ENCODE measurements around the gene ATXN1. TPM values are rescaled to one million over a fixed set of nuclear protein-coding genes. Genes with fewer than 3 reads are reported as not detected.
"Not testable (repeated sequence)": the region's sequence is repeated elsewhere in the genome, so short reads cannot be mapped to it uniquely, and the experiment has no call there.

The ATXN1 gene
- polyA plus RNA-seq, 6 donors from 2014 or later = 0.14 to 1.2 (median 0.60) TPM; not detected in 1

DNA sequence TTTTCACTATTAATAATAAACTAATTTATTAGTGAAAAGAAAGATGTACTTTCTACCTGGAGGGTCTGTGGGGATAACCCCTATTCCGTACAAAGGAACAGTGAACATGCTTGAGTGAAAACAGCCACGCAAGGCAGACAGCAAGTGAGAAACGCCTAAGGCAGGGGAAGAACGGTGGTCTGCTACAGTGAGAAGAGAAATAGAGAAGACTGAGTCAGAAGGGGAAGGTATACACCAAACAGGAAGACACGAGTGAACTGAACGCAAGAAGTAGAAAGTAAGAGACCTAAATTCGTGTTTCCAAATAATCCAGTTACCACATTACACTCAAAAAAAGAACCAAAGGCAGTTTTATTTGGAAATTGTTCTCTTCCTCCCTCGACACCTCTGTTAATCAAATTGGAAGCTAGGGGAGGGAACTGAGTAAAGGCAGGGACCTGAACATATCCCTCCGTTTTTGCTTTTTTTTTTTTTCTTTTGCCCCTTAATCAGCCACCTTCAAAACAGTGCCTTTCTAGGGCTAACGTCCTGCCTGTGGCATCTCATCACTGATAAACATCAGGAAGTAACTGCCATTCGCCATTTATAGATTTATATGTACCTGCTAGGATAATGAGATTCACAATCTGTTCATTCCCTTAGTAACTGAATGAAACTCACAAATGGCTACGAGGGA is 48.9 kb downstream of the ATXN1 start:
- H3K4me1 Mint-ChIP-seq = peaks cover 17 to 24% (median 19%) of the 10 kb centered on the region in 3 donors

DNA sequence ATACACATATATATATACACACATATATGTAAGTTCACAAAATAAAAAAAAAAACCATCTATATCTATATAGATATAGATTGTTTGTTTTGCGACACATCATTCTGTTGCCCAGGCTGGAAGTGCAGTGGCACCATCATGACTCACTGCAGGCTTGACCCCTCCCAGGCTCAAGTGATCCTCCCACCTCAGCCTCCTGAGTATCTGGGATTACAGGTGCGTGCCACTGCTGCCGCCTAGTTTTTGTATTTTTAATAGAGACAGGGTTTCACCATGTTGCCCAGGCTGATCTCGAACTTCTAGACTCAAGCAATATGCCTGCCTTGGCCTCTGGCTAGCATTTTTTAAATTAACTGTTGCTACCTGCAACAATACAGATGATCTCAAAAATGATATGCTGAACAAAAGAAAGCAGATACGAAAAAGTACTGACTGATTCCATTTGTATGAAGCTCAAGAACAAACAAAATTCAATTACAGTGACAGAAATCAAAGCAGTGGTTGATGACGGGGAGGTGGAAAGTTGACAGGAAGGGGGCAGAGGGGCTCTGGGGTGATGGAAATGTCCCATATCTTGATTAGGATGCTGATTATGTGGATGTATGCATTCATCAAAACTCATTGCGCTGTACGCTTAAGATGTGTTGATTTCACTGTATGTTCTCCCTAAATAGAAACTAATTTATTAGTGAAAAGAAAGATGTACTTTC is 49.6 kb downstream of the ATXN1 start:
- Mint-ChIP-seq H3K4me1 (peaks cover 22 to 30% (median 24%) of the 10 kb centered on the region in 3 donors), H3K36me3 (no peaks in the 10 kb centered on the region)
- DNase-seq = no peak

More for the DNA sequence above, 48.9 kb downstream of the ATXN1 start:
- DNase-seq = no peak
- Mint-ChIP-seq H3K27me3 (peaks cover 0 to 11% (median 0%) of the 10 kb centered on the region in 3 donors), H3K4me3 (peak overlapping the region in 7 of 8 donors; percentile 27 to 65 (median 60)), H3K27ac (peak overlapping the region in 4 of 6 donors; percentile 21 to 76 (median 66)), H3K36me3 (no peaks in the 10 kb centered on the region), H3K9me3 (peaks cover 0 to 2% (median 0%) of the 10 kb centered on the region in 7 donors)
- ATAC-seq (ENCODE audit: low read depth in 2 of 2) = peak; percentile 74 to 76

DNA sequence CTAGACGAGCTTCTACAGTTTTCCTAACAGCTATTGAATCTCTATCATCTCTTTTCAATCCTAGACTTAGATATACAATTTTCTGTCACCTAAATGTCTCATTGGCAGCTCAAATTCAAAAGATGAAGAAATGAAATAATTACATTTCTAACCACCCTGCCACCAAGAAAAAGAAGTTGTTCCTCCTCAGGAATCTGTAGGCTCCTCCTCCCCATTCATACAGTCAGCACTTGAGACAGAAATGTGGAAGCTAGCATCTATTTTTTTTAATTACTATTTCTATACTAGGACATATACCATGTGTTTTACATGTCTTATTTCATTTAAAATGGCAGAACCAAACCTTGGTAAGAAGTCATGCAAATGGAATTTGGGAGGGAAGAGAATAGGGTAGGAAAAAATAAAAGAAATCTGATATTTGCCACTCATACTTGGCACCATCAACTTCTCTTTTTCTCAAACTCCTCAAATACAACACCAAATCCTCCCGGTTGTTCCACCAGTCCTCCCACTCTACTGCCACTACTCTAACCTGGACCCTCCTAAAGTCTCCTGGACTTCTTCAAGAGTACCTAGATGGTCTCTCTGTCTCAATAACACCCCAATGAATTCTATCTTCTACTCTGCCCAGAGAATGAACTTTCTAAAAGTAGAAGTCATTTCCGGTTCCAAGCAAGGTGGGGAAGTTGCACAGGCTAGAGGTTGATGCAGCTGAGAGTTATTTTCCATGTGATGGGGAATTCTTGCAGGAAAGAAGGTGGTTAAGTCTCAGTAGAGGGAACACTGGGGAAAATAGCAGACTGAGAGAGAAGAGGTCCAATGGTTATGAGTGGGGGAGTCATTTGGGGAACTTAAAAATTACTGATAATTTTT is 54.1 kb downstream of the ATXN1 start:
- DNase-seq (no peak), ATAC-seq (ENCODE audit: low read depth in 2 of 2) (no peak)
- peaks cover 0 to 7% (median 0%) of the 10 kb centered on the region in 7 donors for H3K9me3 Mint-ChIP-seq
- no peak overlapping the region for H3K27ac Mint-ChIP-seq
- no peaks in the 10 kb centered on the region for H3K36me3 Mint-ChIP-seq
- H3K4me1 Mint-ChIP-seq = peaks cover 16 to 28% (median 21%) of the 10 kb centered on the region in 3 donors
- peaks cover 0 to 6% (median 4%) of the 10 kb centered on the region in 3 donors for H3K27me3 Mint-ChIP-seq
- no peak overlapping the region for H3K4me3 Mint-ChIP-seq

More for the DNA sequence above, 49.6 kb downstream of the ATXN1 start:
- H3K27me3 Mint-ChIP-seq = peaks cover 0 to 11% (median 0%) of the 10 kb centered on the region in 3 donors
- H3K9me3 Mint-ChIP-seq = peaks cover 0 to 2% (median 0%) of the 10 kb centered on the region in 7 donors
- peak overlapping the region in 4 of 8 donors; percentile 3 to 46 (median 30) for H3K4me3 Mint-ChIP-seq
- peak in 1 of 2 donors; percentile 13 for ATAC-seq (ENCODE audit: low read depth in 2 of 2)
- peak overlapping the region in 2 of 6 donors; percentile 21 to 53 for H3K27ac Mint-ChIP-seq

DNA sequence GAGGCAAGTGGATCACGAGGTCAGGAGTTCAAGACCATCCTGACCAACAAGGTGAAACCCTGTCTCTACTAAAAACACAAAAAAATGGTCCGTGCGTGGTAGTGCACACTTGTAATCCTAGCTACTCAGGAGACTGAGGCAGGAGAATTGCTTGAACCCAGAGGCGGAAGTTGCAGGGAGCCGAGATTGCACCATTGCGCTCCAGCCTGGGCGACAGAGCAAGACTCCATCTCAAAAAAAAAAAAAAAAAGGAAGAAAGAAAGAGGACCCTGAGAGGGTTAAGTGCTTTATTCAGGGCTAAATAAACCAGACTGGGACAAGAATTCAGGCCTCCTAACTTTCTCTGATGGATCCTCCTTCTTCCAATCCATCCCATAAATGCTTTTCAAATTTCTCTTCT is 54.8 kb downstream of the ATXN1 start:
- H3K4me3 Mint-ChIP-seq; H3K27me3 Mint-ChIP-seq; DNase-seq; H3K9me3 Mint-ChIP-seq; ATAC-seq (ENCODE audit: low read depth in 2 of 2); H3K27ac Mint-ChIP-seq; H3K36me3 Mint-ChIP-seq: not testable (repeated sequence)
- H3K4me1 Mint-ChIP-seq = peaks cover 10 to 22% (median 18%) of the 10 kb centered on the region in 3 donors

DNA sequence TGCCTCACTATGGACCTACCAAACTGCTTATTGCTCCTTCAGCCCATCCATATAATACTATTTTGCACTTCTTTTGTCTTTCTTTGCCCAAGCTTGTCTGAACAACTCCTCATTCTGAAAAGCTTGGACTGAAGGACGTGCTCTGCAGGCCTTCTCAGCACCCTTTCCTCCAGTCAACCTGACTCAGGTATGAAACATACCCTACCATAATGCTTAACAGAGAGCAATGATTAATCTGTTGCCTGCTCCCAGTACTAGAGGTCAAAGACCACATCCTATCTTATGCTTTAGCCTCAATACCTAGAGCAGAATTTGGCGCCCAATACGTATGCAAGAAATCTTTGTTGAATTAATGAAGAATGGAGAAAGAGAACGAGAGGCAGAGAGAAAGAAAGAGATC is 55.2 kb downstream of the ATXN1 start:
- no peak for DNase-seq
- ATAC-seq (ENCODE audit: low read depth in 2 of 2) = no peak
- no peak overlapping the region for H3K4me3 Mint-ChIP-seq
- peaks cover 4 to 10% (median 6%) of the 10 kb centered on the region in 3 donors for H3K27me3 Mint-ChIP-seq
- H3K4me1 Mint-ChIP-seq = peaks cover 11 to 26% (median 22%) of the 10 kb centered on the region in 3 donors
- H3K9me3 Mint-ChIP-seq = peaks cover 0 to 11% (median 6%) of the 10 kb centered on the region in 7 donors
- H3K36me3 Mint-ChIP-seq = peaks cover 0 to 5% of the 10 kb centered on the region in 2 donors
- peak overlapping the region in 2 of 6 donors; percentile 2 to 60 for H3K27ac Mint-ChIP-seq

DNA sequence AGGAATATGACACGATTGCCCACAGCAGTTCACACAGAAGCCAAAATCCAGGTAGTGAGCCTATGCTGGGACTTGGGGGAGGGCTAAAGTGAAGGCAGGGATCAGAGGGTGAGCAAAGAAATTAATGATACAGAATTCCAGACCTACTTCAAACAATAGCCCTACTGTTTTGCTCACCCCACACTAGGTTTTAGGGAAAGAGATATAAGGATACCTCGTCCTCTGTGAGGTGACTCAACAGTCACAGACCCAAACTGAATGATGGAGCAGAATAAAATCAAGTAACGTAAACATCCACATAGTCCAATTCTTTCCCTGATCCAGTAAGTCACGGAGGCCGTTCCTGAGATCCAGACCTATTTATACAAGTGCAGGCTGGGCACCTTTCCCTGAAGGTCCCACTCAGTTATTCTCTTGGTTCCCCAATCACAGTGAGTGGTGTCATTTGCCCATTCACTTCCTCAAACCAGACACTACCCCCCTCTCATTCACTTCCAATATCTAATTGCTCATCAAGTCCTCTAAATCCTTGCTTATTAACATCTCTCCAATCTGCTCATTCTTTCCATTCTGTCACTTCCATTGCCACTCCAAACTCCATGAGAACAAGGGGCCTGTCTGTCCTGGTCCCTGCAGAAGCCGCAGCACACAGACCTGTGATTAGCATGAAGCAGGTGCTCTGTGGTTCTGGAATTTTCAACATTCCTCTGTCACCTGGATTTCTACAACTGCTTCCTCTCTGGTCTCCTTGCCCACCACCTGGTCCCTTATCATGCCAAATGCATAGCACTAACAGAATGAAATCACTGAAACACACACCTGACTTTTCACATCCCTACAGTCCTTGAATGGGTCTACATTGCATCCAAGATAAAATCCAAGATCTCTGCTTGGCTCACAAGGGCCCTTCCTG is 55.9 kb downstream of the ATXN1 start:
- peaks cover 6 to 12% (median 11%) of the 10 kb centered on the region in 3 donors for H3K27me3 Mint-ChIP-seq
- ATAC-seq (ENCODE audit: low read depth in 2 of 2) (no peak), DNase-seq (no peak)
- peak overlapping the region in 1 of 6 donors; percentile 2 for H3K27ac Mint-ChIP-seq
- peaks cover 0 to 7% of the 10 kb centered on the region in 2 donors for H3K36me3 Mint-ChIP-seq
- peaks cover 0 to 11% (median 6%) of the 10 kb centered on the region in 7 donors for H3K9me3 Mint-ChIP-seq
- no peak overlapping the region for H3K4me3 Mint-ChIP-seq
- peaks cover 18 to 33% (median 29%) of the 10 kb centered on the region in 3 donors for H3K4me1 Mint-ChIP-seq

DNA sequence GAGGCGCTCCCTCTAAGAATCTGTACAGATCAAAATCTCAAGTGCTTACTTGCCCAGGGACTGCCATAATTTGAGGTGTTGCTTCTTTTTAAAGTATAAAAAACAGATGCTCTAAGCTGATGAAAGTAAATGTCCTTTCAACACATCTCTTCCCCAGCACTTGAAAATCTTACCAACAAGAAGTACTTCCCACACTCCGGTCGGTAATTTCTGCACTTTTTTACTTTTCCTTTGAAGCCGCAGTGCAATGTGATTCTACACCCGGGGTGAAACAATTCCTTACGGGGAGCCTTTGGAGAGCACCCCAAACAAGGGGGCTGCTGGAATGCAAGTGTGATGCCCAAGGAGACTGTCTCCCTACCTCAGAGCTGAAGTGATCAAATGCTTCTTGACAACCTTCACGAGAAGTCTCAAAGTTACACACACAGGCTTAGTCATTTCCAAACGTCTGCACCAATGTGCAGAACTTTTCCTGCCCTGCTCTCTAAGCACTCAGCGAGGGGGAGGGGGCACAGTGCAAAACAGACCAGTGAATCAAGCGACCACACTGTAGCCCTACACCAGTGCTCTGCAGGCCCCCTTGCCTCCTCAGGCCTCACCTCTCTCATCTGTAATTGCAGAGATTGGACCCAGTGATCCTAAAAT is 56.7 kb downstream of the ATXN1 start:
- ATAC-seq (ENCODE audit: low read depth in 2 of 2) = no peak
- Mint-ChIP-seq H3K27me3 (peaks cover 6 to 20% (median 17%) of the 10 kb centered on the region in 3 donors), H3K4me3 (no peak overlapping the region), H3K27ac (peak overlapping the region in 1 of 6 donors; percentile 27), H3K9me3 (peaks cover 0 to 11% (median 6%) of the 10 kb centered on the region in 7 donors), H3K4me1 (peaks cover 22 to 38% (median 33%) of the 10 kb centered on the region in 3 donors), H3K36me3 (peaks cover 0 to 7% of the 10 kb centered on the region in 2 donors)
- no peak for DNase-seq

DNA sequence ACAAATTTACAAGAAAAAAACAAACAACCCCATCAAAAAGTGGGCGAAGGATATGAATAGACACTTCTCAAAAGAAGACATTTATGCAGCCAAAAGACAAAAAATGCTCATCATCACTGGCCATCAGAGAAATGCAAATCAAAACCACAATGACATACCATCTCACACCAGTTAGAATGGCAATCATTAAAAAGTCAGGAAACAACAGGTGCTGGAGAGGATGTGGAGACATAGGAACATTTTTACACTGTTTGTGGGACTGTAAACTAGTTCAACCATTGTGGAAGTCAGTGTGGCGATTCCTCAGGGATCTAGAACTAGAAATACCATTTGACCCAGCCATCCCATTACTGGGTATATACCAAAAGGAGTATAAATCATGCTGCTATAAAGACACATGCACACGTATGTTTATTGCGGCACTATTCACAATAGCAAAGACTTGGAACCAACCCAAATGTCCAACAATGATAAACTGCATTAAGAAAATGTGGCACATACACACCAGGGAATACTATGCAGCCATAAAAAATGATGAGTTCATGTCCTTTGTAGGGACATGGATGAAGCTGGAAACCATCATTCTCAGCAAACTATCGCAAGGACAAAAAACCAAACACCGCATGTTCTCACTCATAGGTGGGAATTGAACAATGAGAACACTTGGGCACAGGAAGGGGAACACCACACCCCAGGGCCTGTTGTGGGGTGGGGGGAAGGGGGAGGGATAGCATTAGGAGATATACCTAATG is 58.5 kb downstream of the ATXN1 start:
- not testable (repeated sequence) for H3K27ac Mint-ChIP-seq; H3K36me3 Mint-ChIP-seq; ATAC-seq (ENCODE audit: low read depth in 2 of 2); H3K4me3 Mint-ChIP-seq; DNase-seq
- H3K27me3 Mint-ChIP-seq = peaks cover 10 to 29% (median 13%) of the 10 kb centered on the region in 3 donors
- H3K9me3 Mint-ChIP-seq = peaks cover 0 to 11% (median 6%) of the 10 kb centered on the region in 7 donors
- peaks cover 25 to 38% (median 32%) of the 10 kb centered on the region in 3 donors for H3K4me1 Mint-ChIP-seq

DNA sequence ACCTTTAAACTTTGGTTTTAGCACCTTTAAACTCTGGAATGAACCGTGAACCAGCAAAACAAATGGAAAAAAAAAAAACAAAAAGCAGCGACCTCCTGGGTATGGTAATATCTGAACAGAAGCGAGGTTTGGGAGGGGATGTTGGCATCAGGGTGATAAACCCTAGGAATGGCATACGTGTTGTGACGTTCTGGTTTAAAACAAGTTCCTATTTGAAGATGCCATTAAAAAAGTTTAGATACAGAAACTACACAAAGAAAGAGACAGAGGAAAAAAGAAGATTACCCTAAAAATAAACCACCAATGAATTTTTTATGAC is 60.4 kb downstream of the ATXN1 start:
- Mint-ChIP-seq H3K27ac (peak overlapping the region in 3 of 6 donors; percentile 2 to 65 (median 13)), H3K4me3 (peak overlapping the region in 5 of 8 donors; percentile 30 to 87 (median 70)), H3K27me3 (peaks cover 12 to 33% (median 13%) of the 10 kb centered on the region in 3 donors), H3K4me1 (peaks cover 19 to 21% (median 20%) of the 10 kb centered on the region in 3 donors), H3K9me3 (peaks cover 0 to 11% (median 3%) of the 10 kb centered on the region in 7 donors), H3K36me3 (peaks cover 0 to 7% of the 10 kb centered on the region in 2 donors)
- DNase-seq (no peak), ATAC-seq (ENCODE audit: low read depth in 2 of 2) (no peak)

DNA sequence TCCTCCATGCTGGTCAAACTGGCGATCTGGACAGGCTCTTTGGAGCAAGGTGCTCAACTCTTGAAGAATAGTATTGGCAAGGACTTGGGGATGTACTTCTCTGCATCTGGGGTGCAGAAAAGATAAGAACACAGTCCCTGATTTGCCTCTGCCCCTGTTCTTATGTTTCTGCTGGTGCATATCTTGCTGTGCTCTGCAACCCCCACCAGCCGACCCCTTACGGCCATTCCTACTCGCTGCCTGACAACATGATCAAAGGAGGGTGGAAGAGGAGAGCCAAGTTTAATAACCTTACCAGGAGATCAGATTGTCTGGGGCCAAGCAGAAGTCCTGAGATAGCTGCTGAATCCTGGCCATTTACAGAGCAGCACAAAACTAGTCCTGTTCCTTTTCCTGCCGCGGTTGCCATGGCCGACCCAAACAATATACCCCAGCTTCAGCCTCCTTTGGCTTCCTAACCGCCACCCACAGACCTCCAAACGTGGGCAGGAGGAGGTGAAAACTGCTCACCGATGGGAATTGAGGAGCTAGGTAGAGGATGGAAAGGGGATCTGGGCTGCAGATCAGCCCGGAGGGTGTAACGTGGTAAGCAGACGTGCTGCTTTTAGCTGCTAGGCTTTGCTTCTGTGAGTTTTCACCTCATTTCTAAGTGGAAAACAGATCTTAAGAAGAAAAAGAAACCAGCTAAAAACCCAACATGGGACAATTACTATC is 60.9 kb downstream of the ATXN1 start:
- ATAC-seq (ENCODE audit: low read depth in 2 of 2) (peak; percentile 34 to 53), DNase-seq (no peak)
- H3K36me3 Mint-ChIP-seq = peaks cover 0 to 7% of the 10 kb centered on the region in 2 donors
- H3K4me1 Mint-ChIP-seq = peaks cover 16 to 21% (median 17%) of the 10 kb centered on the region in 3 donors
- H3K9me3 Mint-ChIP-seq = peaks cover 0 to 9% (median 3%) of the 10 kb centered on the region in 7 donors
- H3K27ac Mint-ChIP-seq = peak overlapping the region in 4 of 6 donors; percentile 13 to 65 (median 57)
- peaks cover 12 to 33% (median 13%) of the 10 kb centered on the region in 3 donors for H3K27me3 Mint-ChIP-seq
- H3K4me3 Mint-ChIP-seq = peak overlapping the region in 7 of 8 donors; percentile 30 to 87 (median 70)

Data from naive B cell (primary cell).